Activated naive CD4-positive, alpha-beta T cell (primary cell): ENCODE measurements around the gene ANKEF1.
"Not testable (repeated sequence)": the region's sequence is repeated elsewhere in the genome, so short reads cannot be mapped to it uniquely, and the experiment has no call there.

Experiments used
- DNase-seq, 4 experiments: peaks; one replicate each; lab custom pipeline; 2025; lab: John Stamatoyannopoulos, UW

Gene ANKEF1

DNA sequence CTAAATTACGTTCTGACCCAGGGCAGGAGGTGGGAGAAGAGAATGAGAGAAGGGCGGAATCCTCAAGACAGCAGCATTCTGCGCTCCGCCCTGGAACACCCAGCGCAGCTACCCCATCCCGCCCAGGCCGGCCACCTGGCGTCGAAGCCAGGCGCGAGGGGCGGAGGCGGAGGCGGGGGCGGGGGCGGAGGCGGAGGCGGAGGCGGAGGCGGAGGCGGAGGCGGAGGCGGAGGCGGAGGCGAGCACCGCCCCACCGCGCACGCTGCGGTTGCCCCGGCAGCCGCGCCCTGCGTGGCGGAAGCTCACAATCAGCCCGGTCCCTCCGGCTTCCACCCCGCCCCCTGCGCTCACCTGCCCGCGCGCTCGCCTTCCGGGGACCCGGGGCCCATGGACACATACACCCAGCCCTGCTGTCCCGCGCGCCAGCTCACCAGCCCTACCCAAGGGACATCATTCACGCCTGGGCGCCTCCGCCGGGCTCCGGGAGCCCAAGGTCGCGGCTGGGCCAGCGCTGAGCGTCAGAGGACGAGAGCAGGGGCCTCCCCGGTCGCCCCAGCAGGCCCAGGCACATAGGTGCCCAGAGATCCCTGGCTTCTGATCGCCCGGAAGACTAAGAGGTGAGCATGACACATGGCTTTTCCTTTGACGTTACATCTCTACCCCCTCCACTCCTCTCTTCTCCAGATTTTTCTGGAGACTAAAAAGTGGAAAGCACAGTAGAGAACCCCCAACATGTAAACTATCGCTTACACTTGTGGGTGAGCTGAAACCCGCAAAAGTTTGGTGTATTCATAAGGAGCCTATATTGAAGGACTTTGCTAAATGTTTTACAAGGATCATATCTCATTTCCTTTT is at the start of gene ANKEF1:
ANKEF1 (plus strand) TSS at position 271 of the 855 bp plus-strand sequence. CDS start 3,315 bp downstream, outside the sequence.
- peak in 3 of 4 experiments; percentile 27 to 78 (median 54) for DNase-seq

DNA sequence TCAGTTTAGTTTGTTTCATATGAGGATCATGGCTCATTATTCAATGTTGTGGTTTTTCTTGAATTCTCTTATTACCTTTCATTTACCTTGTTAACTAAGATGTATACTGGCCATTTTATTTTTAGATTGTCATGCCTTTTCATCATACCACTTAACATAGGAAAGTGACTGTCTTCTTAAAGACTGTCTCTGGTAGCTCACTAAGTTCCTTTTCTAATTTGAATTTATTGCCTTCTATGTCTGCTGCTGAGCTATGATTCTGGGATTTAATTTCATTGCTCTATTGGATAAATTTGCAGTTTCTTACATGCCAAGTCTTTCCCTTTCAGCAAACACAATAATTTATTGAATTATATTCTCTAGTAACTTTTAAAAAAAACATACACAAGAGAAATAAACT is 49.5 kb upstream of the ANKEF1 start:
- no peak for DNase-seq

DNA sequence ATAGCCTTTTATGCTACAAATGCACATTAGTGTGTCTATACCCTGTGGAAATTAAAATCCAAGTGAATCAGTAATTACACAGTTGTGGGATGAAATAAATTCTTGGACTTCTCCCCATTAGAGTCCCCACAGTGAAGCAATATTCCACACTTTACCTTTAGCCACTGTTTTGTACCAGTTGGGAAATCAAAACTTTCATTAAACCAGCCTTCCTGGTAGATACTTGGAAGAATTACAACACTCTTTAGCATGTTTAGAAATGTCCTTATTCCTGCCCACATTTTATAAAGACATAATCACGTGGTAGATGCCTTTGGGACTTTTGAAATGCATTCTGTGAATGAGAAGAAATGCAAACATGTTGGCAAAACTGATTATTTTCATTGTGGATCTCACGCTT is 49.0 kb upstream of the ANKEF1 start:
- DNase-seq, result no peak

DNA sequence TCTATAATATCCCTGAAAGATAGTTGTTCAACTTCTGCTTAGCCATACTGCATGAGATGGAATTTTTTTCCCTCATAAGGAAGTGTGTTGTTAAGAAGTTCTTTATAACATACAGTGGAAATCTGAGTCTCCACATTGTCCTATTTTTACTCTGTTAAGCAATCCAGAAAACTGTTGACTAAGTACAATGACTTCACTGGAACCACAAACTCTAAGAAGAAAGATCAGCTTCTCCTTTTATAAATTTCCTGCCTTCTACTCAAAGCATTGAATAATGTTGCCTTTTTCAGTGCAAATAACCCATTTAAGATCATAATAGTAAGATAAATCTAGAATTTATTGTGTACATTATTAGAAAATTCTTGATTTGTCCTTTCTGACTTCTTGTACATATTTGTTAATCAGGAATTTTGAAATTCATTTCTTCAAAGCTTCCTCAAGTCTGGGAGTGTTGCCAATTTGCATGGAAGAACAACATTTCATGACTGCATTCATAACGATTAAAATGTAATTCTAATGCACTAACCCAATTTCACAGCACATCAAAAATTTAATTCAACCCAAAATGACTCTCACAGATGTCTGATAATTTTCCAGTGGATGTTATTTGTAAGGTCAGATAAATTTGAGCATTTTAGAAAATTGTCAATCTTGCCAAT is 45.6 kb upstream of the ANKEF1 start:
- no peak for DNase-seq

DNA sequence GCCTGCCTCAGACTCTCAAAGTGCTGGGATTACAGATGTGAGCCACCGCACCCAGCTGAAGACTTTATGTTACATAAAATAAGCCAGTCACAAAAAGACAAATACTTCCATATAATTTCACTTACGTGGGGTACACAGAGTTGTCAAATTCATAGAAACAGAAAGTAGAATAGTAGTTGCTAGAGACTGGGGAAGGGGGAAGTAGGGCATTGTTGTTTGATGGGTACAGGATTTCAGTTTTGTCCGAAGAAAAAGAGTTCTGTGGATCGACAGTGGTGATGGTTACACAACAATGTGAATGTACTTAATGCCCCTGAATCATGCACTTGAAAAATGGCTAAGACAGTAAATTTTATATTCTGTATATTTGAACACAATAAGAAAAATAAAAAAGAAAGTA is 41.6 kb upstream of the ANKEF1 start:
- no peak for DNase-seq

DNA sequence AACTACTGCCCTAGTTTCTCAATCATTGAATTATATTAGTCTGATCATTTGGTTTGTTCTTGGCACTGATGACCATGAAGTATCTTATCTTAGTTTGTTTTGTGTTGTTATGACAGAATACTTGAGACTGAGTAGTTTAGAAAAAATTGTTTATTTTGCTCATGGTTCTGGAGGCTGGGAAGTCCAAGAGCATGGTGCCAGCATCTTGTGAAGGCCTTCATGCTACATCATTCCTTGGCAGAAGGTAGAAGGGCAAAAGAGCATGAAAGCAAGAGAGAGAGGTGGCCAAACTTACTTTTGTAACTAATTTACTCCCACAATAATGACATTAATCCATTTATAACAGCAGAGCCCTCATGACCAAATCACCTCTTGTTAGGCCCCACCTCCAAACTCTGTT is 40.1 kb upstream of the ANKEF1 start:
- DNase-seq, result no peak

DNA sequence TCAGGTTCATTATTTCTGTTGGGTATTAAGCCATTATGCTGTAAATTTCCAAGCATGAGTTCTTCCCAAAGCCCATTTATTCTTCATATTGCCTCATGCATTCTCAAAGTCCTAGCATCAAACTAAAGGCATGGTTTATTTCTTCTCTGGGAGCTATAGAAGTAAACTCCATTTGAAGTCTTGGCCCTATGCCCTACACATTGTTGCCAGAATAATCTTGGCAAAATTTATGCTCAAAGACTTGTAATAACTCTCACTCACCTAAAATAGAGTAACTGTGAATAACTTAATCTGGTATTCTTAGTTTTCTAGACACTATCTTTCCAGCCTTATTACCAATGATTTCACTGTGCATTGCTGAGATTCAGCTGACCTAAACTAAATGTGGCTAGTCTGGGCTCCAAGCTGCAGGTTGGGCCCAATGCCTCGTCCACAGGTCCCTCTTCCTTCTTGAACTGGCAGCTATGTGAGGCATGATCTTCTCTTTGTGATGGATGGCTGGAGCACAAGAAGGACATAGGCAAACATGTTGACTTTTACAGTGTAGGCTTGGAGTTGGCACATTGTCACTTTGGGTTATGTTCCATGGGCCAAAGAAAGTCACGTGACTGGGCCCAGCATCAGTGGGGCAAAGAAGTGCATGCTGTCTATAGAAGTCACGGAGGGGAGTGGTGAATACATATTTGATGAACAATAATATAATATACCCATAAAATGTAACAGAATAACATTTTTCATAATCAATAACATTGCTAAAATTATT is 39.1 kb upstream of the ANKEF1 start:
- no peak for DNase-seq

DNA sequence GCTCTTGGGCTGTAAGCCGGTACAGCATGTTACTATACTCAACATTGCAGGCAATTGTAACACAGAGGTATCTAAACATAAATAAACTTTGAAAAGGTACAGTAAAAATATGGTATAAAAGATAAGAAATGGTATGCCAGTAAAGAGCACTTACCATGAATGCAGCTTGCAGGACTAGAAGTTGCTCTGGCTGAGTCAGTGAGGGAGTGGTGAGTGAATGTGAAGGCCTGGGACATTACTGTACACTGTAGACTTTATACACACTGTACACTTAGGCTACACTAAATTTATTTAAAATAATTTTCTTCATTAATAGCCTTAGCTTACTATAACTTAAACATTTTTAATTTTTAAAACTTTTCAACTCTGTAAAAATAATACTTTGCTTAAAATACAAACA is 37.8 kb upstream of the ANKEF1 start:
- DNase-seq, result no peak

DNA sequence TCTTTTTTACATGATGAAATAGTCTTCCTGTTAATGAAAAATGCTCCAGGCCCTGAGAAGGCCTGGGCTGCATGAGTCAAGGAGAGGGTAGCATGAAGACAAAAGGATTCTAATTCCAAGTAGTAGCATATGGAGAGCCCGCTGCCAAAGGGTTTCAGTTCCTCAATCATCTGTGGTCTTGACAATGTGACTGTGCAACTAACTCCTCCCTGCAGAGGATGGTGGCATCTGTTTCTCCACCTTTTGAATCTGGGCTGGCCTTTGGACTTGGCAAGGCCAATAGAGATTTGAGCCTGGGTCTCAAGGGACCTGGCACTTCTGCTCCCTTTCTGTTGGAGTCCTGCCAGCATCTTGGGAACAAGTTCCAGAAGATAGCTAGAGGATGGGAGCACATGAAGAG is 35.1 kb upstream of the ANKEF1 start:
- no peak for DNase-seq

DNA sequence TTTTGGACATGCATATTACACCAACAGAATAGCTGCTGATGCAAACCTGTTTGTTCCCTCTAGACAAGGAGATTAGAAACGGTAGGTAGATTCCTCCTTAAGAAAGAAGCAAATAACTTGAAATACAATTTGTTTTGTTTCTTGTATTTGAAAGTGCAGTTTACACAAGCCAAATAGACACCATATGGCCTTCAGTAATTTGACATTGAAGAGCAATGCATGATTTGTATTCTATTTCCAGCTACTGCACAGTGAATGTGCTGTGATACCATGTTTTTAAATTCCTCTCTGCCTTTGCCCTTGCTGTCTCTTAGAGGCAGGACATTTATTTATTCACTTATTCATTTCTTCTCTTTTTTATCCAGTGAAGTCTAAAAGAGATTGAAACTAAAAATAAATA is 31.9 kb upstream of the ANKEF1 start:
- no peak for DNase-seq

DNA sequence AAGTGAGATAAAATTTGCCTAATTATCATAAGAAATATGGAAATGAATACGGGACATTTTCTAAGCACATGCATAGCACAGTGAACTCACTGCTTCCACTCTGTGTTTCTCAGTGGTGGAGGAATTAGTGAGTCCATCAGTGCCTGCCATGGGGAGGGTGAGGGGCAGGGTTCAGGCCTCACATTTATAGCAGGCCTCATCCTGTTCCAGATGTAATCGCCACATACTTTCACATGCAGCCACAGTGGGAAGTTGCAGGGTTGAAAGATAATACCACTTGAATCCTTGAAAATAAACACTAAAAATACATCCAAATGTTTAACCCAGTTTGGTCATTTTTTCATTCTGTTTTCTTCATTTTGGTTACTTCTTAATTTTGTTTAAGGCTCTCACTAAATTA is 29.9 kb upstream of the ANKEF1 start:
- DNase-seq, result no peak

DNA sequence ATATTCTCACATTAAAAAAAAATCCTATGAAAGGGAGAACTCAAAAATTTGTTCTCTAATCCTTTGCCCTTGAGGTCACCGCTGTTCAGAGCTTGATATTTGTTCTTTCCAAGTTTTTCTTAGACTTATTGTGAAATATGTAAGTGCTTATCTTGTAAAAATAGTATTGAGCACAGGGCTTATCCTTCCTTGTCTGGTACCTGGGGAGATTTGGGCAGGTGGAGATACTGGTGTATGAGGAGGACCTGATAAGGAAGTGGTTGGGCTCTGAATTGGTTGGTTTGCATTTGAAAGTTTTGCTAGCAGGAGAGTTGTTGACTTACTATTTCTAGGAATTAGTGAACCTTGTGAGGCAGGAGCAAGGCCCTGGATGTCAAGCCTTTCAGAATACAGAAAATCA is 28.9 kb upstream of the ANKEF1 start:
- DNase-seq, result no peak

DNA sequence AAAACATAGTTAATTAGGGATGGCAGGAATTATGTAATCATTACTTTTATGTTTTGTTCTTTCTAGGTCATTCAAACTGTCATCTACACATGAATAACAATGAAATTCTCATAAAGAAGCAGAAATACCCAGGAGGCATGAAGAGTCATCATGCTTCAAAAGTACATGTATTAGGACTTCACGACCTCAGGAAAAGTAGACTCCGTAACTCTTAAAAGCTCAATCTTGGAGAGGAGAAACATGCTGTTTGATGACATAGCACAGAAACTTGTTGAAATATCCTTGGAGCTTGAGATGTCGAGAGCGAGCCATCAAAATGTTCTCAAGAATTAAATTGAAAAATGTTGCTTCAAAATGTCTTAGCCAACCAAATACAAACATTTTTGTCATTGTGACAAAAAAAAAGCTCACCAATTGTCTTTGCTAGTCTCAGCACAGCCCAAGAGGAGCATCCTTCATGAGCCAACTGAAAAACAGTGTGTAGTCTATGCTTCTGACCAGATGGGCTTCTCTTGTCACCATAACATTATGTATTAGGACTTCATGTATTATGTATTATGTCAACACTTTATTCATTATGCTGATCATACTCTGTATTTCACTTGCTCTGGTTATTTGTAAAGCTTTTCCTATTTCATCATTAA is 28.2 kb upstream of the ANKEF1 start:
- DNase-seq, result no peak

DNA sequence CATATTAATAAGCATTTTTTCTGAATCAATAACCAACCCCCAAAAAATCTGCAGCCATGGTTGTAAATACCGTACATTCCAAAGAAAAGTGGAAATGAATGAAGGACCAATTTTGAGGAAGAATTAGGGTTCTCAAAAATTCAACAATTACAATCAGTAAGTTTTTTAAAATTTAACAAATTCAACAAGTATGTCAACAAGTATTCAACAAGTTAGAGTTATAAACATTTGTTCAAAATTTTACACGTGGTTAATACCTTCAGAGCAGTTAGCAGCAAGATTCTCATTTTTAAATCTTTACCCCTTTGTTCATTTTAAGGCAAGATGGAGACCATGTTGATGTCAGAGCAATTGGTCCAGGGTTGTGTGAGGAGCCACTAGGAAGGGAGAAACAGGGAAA is 27.6 kb upstream of the ANKEF1 start:
- no peak for DNase-seq

DNA sequence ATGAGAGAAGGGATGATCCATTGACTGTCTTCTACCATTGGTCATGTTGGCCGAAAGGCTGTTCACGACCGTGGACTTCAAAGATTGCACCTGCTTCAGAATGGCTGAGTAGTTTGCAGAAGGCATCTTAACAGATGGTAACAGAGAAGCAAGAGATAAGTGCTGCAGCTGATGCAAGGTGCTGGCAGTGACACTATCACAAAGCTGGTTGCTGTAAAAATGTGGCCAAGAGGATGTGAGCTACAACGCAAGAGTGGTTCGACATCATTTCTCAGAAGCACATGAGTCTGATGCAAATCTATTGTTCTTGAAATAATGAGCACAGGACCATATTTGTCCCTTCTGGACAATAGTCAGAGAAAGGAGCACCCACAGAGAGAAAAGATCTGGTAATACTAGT is 27.0 kb upstream of the ANKEF1 start:
- no peak for DNase-seq

DNA sequence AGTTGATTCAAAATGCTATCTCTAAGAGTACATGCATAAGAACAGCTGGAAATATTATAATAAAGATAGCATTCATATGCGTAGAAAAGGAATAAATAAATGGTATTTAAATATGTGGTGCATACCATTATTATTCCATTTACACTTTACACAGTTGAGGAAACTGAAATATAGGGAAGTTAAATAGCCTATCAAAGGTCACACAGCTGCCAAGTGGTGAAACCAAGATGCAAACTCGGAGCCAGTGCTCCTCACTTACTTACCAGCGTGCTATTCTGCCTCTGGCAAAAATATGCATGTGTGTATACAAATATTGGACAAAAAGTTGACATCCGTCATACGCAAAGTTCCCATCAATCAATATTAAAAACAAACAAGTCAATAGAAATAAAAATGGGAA is 22.3 kb upstream of the ANKEF1 start:
- DNase-seq, result no peak

DNA sequence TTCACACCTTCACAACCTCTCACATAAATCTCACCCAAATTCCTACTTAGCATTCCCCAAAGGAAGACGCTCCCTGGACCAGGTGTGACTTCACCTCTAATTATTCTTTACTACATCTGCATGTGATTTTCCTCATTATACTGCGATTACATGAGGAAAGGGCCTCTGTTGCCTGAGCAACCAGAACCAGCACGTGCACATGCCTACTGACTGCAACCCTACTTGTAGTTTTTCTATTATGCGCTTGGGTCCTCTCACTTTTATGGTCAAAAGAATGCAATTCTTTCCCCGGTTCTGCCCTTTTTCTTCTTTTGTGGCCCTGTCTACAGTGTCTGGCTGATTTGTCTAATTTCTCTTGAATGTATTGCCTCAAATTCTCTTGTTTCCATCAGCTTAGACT is 20.4 kb upstream of the ANKEF1 start:
- DNase-seq, result no peak

DNA sequence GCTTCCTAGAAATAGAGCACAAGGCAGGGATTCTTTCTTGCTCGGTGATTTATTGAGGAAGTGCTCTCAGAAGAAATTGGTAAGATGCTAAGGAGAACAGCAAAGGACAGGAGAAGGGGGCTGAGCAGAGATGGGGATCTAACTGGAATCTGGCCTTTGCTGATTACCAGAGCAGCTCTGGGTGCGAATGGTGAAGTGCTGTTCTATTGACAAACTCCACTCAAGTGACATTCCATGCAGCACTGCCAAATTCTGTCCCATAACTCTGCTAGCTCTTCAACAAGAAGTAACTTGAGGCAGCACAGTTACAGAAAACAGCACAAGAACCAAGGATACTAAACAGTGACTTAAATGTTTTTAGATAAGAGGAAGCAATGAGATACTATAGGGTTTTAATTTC is 13.8 kb upstream of the ANKEF1 start:
- no peak for DNase-seq

DNA sequence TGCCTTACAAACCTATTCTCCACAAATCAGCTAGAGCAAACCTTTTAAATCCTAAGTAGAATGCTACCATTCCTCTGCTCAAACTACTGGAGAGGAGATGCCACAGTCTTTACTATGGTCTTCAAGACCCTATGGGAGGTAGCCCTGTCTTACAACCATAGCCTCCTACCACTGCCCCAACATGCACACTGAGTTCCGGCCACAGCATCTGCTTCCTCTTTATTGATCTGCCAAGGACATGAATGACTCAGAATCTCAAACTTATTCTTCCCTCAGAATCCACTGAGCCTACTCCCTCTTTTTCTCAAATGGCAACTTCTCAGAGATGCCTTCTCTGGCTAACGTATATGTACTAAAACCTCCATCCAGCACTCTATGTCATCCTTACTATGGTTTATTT is 12.2 kb upstream of the ANKEF1 start:
- DNase-seq, result no peak

DNA sequence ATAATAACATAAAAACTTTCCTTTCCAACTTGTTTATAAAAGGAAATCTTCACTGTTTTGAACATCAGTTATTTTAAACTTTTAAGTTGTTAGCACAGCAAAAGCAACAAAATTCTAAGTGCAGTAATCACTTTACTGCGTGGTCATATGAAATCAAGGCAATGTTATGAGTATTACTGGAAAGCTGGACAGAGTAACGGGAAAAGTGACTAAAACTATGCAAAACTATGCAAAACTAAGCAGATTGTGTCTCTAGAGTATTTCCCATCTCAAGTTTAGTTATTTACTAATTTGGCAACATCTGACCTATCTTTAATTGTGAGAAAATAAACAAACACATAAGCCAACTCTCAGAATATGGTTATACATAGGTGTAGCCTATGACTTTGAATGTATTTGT is 10.9 kb upstream of the ANKEF1 start:
- DNase-seq, result no peak

DNA sequence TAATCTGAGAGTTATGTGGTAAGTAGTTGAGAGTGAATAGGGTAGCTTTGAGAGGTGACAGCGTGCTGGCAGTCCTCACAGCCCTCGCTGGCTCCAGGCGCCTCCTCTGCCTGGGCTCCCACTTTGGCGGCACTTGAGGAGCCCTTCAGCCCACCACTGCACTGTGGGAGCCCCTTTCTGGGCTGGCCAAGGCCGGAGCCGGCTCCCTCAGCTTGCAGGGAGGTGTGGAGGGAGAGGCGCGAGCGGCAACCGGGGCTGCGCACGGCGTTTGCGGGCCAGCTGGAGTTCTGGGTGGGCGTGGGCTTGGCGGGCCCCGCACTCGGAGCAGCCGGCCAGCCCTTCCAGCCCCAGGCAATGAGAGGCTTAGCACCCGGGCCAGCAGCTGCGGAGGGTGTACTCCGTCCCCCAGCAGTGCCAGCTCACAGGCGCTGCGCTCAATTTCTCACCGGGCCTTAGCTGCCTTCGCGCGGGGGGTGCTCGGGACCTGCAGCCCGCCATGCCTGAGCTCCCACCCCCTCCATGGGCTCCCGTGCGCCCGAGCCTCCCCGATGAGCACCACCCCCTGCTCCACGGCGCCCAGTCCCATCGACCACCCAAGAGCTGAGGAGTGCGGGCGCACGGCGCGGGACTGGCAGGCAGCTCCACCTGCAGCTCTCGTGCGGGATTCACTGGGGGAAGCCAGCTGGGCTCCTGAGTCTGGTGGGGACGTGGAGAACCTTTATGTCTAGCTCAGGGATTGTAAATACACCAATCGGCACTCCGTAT is 3.2 kb upstream of the ANKEF1 start:
- not testable (repeated sequence) for DNase-seq

DNA sequence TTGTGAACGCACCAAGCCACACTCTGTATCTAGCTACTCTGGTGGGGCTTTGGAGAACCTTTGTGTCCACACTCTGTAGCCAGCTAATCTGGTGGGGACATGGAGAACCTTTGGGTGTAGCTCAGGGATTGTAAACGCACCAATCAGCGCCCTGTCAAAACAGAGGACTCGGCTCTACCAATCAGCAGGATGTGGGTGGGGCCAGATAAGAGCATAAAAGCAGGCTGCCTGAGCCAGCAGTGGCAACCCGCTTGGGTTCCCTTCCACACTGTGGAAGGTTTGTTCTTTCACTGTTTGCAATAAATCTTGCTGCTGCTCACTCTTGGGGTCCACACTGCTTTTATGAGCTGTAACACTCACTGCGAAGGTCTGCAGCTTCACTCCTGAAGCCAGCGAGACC is 2.5 kb upstream of the ANKEF1 start:
- DNase-seq, result not testable (repeated sequence)
